Activated CD8-positive, alpha-beta memory T cell treated with anti-CD3 and anti-CD28 coated beads, Interleukin-2, amount 50 U/mL, for 48 hours (primary cell): ENCODE data around the gene NOCT.
A peak's percentile ranks its signal among the peaks of the same experiment; 100 is the strongest.
"Not testable (repeated sequence)": the region's sequence is repeated elsewhere in the genome, so short reads cannot be mapped to it uniquely, and the experiment has no call there.

Source experiments
- DNase-seq: peaks from one replicate; pipeline ENCODE4 v3.0.0-alpha.2; 2020

NOCT gene

GRCh38 chr4:139053909-139054308 is 38.3 kb downstream of the NOCT start:
- no peak for DNase-seq

GRCh38 chr4:139054791-139055505 is 39.4 kb downstream of the NOCT start:
- no peak for DNase-seq

- DNase-seq = not testable (repeated sequence)
These were observed 43.4 kb downstream of the NOCT start for GRCh38 chr4:139059026-139059425.

GRCh38 chr4:139060591-139060990 is 45.0 kb downstream of the NOCT start:
- no peak for DNase-seq

GRCh38 chr4:139076016-139076744 is 60.6 kb downstream of the NOCT start:
- DNase-seq = no peak

- DNase-seq = no peak
These were observed 62.2 kb downstream of the NOCT start for GRCh38 chr4:139077567-139078355.

GRCh38 chr4:139078926-139079325 is 63.3 kb downstream of the NOCT start:
- DNase-seq = no peak

- DNase-seq = peak; percentile 90
These were observed 67.4 kb downstream of the NOCT start for GRCh38 chr4:139082750-139083606.

GRCh38 chr4:139083607-139083955 is 68.0 kb downstream of the NOCT start:
- DNase-seq = peak; percentile 83

GRCh38 chr4:139083956-139084803 is 68.6 kb downstream of the NOCT start:
- peak; percentile 91 for DNase-seq

- no peak for DNase-seq
These were observed 69.2 kb downstream of the NOCT start for GRCh38 chr4:139084804-139085093.

GRCh38 chr4:139085141-139085540 is 69.6 kb downstream of the NOCT start:
- DNase-seq = no peak

GRCh38 chr4:139092271-139092670 is 76.7 kb downstream of the NOCT start:
- no peak for DNase-seq
